Measurements from ENCODE around the gene CEP43. TPM values are rescaled to one million over a fixed set of nuclear protein-coding genes. Genes with fewer than 3 reads are reported as not detected.

Gene CEP43
- polyA plus RNA-seq, 2 of the 4 experiments (the other 2 are of a cell fraction): 12.1 to 19.6 TPM

- no peak for TF ChIP-seq REST (IDR thresholded peaks at IDR 0.05)
- TF ChIP-seq ZNF302 (CRISPR knock-in tag; IDR thresholded peaks at IDR 0.05): no peak
Measured at GRCh38 chr6:166999884-167000253, 672 bp downstream of the CEP43 start (continued).

- TF ChIP-seq MAFK (IDR thresholded peaks at IDR 0.05; ENCODE audit: partially characterized antibody) (peak; percentile 79), JUNB (IDR thresholded peaks at IDR 0.05) (no peak)
- ChIA-PET CTCF (no interaction called here), POLR2A (no interaction called here)
- H3K4me1 ChIP-seq: peaks cover 15% of the 10 kb centered on the region
- peak overlapping the region; percentile 98; the same call in 1 of the 3 replicates for H3K4me3 ChIP-seq
- H3K4me2 ChIP-seq: peak overlapping the region; percentile 75
- no peak for ATAC-seq
- H3K9me3 ChIP-seq: no peaks in the 10 kb centered on the region
- DNase-seq (ENCODE audit: low read depth in 1 of 2, low spot score in 1 of 2): no peak
- H3K27ac ChIP-seq: no peak overlapping the region
- WGBS (ENCODE audit: missing lambda C conversion rate): 89% methylated on average over 2 of the region's 2 CpGs
- no peak for FAIRE-seq
Measured at GRCh38 chr6:167000759-167001158, 1.6 kb downstream of the CEP43 start.

- no peak overlapping the region for H3K4me2 ChIP-seq
- H3K4me3 ChIP-seq: no peak overlapping the region
- no peaks in the 10 kb centered on the region for H3K9me3 ChIP-seq
- DNase-seq (ENCODE audit: low read depth in 1 of 2, low spot score in 1 of 2) (no peak), ATAC-seq (no peak), FAIRE-seq (no peak)
- no peak for TF ChIP-seq HOXB13 (CRISPR knock-in tag; IDR thresholded peaks at IDR 0.05; ENCODE audit: low read depth)
- TF ChIP-seq NPAS2 (CRISPR knock-in tag; IDR thresholded peaks at IDR 0.05; ENCODE audit: borderline replicate concordance): no peak
- no peak for TF ChIP-seq ZSCAN20 (CRISPR knock-in tag; IDR thresholded peaks at IDR 0.05)
- TF ChIP-seq SMC3 (IDR thresholded peaks at IDR 0.05): no peak
- no peak for TF ChIP-seq JUN (IDR thresholded peaks at IDR 0.05)
- no peak for TF ChIP-seq TP53 (CRISPR knock-in tag; IDR thresholded peaks at IDR 0.05)
- no peak for TF ChIP-seq RNF2 (IDR thresholded peaks at IDR 0.05; ENCODE audit: borderline replicate concordance, low read depth)
- no peak for TF ChIP-seq PHF8 (IDR thresholded peaks at IDR 0.05; ENCODE audit: borderline replicate concordance, low read depth)
- TF ChIP-seq CBX8 (IDR thresholded peaks at IDR 0.05): no peak
- no peak for TF ChIP-seq NFE2L2 (conservative IDR thresholded peaks at IDR 0.05; ENCODE audit: low read length)
- TF ChIP-seq HES2 (IDR thresholded peaks at IDR 0.05): no peak
- TF ChIP-seq NR3C1 (IDR thresholded peaks at IDR 0.05): no peak
- TF ChIP-seq HEYL (CRISPR knock-in tag; IDR thresholded peaks at IDR 0.05): no peak
- TF ChIP-seq RAD21 (conservative IDR thresholded peaks at IDR 0.05 in 1 of 2, IDR thresholded peaks at IDR 0.05 in 1 of 2): no peak
- no peak for TF ChIP-seq FOXS1 (CRISPR knock-in tag; IDR thresholded peaks at IDR 0.05)
- no peak for TF ChIP-seq HMGXB4 (CRISPR knock-in tag; IDR thresholded peaks at IDR 0.05; ENCODE audit: borderline replicate concordance)
- no peak for TF ChIP-seq POLR2AphosphoS2 (conservative IDR thresholded peaks at IDR 0.05; ENCODE audit: low read length)
- H3K27ac ChIP-seq: no peak overlapping the region
- ChIA-PET CTCF (interaction anchor here (0.9 kb wide), 1 partner anchor 29 kb away, joined by 3 read pairs; no protein-coding TSS in a partner anchor), POLR2A (no interaction called here)
- WGBS (ENCODE audit: missing lambda C conversion rate): 88% methylated on average over 10 of the region's 12 CpGs
- H3K4me1 ChIP-seq: peaks cover 6% of the 10 kb centered on the region
Measured at GRCh38 chr6:167005350-167006159, 6.4 kb downstream of the CEP43 start.

All from A549 (cell line).